HL-60/S4 treated with phorbol 12-myristate 13-acetate at 8.2 ng/mL for 4 days and 3 days (cell line): ENCODE results near the gene TBL1XR1.

Experiments used
- in situ Hi-C: fragments of 300-500 bp; cut with MboI; formaldehyde crosslinking; loops from 2 replicates; pipeline ENCODE4 v1.15.0; 2022; ENCODE audit warnings: low sequenced_read_pairs

Gene TBL1XR1

DNA sequence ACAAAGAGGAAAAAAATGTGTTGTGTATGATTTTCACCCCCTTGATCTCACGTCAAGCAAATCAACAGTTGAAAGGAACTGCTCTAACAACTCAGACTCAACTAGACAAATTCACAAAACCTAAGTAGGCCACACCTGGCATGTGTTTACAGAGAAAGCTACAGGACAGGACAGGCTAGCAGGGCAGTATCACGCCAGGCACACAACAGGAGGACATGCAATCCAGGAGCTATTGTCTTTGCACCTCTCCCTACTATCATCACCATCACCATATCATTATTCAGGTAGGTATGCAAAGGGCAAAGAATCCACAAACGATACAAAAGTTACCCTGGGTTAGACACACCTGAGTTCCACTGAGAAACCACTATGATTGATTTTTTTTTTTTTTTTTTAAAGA is 86.4 kb downstream of the TBL1XR1 start:
- in situ Hi-C loops: no loop called here

DNA sequence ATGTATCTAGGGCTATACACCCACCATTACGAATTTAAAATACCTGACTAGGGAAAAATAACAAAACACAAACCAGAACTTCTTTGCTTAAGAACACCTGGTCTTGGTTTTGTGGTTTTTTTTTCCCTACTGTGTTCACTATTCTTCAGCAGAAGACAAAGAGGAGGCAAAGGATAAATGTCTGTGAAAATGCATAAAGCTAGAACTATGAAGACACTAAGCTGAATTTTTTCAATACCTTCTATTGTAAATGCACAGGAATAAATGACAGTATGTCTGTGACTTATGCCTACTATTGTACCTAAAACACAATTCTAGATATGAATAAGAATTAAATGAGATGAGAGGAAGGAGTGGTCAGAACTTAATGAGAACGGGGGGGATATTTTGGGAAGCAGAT is 86.9 kb downstream of the TBL1XR1 start:
- in situ Hi-C loops: no loop called here

DNA sequence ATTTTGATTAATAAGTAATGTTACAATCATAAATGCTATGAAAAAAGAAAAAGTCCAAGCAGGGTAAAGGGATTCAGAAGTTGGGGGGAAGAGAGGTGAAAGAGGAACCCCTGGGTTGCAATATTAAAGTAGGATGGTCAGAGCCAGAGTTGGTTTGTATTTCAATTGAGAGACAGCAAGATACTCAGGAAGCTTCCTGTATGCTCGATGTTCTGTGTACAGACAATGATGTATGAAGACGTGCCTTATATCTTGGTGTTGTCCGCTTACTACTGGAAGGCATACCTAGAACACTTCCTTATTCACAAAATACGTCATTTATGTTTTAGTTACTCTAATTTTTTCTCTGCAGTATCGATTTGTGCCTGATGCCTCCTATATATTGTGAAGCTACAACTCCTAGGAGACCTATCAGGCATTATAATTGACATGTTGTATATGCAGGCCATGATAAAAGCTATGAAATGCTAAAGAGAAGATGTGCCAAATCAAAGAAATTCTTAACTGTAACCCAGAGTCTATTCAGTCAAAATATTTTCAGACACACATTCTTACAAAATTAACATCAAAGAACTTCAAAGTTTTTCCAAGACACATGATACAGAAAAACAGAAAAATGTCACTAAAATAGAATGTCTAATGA is 87.5 kb downstream of the TBL1XR1 start:
- in situ Hi-C loops: no loop called here

DNA sequence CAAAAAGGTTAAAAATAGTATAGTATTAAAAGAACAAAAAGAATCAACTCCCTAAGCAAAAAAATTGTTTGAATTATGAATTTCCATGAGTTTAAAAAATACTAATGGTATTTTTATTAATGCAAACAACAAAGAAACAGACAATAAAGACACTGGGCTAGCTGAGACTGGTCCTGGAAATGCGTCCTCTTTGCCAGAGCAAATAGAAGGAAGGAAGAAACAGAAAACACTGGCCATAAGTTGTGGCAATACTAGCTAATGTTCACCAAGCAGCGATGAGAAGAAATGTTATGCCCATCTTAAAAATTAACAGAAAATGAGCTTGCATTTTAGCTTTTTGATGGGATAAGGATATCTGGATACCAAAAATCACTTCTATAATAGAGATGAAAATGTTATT is 88.6 kb downstream of the TBL1XR1 start:
- in situ Hi-C loops: no loop called here

DNA sequence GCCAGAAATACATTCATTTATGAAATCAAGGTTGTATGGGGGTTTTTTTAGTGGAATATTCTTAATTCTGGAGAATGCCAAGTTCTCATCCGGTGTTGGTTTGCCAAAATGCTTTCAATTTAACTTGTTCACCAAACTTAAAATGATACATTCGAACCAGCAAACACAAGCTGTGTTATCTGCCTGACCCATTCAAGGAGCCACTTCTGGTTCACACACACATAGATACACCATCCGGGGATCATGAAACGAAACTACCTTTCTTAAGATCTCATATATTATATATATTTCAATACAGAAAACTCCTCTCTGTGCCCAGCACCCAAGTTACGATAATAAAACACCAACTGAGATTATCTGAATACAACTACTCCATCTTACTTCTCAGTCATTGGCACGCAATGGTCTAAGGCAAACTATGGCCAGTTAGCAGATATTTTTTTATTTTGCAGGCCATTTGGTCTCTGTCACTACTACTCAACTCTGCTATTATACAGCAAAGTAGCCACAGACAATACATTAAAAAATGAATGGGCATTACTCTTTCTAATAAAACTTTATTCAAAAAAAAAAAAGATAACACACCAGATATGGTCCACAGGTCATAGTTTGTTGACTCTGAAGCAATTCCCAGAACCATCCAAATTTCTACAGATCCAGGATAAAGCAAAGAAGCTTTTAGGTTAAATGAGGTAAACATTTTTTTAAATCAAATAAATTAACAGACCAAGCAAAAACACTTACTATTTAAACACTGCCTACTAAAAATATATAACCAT is 89.6 kb downstream of the TBL1XR1 start:
- in situ Hi-C loops: no loop called here

DNA sequence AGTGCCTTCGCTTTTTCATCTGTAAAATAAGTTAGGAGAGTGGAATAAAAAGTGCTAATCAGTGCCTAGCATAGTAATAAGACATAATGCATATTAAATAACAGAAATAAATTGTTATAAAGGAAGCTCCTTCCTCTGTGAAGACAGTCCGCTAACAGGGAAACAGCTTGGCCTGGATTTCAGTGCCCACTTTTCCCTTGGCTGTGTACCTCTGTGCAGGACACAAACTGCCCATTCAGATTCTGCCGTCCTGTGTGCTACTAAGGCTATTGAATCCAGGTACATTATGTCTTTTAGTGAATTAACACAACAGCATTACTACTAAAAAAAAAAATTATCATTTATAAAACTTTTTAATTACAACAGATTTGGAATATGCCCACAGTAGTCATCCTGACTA is 90.7 kb downstream of the TBL1XR1 start:
- in situ Hi-C loops: no loop called here

DNA sequence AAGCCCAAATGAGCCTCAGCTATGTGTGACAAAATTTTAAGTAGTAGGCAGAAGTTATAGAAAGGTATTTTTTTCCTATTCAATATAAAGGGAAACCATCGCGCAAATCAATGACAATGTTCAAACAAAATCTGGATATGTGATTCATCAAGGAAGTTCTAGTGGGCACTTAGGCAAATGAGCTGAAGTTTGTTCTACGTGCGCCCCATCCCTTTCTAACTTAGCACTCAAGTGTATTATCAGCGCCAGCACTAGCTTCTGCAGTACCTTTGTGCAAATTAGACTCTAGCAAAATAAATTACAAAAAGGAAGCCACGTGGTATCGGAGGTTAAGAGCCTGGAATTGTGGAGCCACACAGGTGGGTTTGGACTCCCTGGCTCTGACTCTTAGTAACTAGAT is 91.1 kb downstream of the TBL1XR1 start:
- in situ Hi-C loops: no loop called here

DNA sequence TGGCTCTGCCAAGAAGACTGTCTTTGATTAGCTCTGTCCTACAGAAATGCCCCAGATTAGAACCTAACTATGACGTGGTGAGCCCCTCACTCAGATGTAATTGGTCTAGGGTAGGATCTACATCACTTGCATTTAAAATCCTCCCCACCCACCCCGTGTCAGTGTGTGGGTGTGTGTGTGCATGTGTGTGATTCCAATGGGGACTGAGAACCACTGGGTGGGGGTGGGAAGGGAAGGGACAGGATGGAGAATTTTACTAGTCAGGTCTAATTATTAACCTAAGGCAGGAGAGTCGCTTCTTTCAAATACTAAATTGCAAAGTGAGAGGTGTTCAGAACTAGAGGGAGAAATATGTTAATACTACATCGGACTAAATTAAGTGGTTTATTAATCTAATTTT is 91.7 kb downstream of the TBL1XR1 start:
- in situ Hi-C loops: no loop called here

DNA sequence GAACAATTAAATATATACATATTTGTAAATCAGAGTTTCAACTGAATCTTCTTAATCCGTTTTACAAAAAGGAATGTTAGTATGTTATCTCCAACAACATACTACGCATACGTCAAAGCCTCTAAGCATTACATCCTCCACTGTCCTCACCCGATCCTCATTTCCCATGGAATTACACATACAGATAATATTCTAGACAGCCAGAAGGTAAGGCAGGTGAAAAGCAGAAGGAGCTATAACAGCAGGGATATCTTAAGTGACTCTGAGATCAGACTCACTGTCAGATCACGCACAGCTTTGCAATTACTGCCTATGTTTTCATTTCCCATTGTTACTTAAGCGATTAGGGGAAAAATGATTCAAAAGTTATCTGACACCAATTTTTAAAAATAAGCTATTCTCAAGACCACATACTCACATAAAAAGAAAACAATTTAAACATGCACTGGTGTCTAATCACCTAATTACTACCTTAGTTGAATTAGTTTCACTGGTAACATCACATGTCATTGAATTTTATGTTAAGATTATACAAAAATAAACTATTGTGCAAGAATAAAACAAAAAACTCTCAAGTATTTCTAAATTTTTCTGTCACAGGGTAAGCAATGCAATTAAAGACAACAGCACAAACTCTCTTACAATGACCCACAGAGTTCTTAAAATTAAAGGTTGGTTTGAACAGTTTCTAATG is 92.8 kb downstream of the TBL1XR1 start:
- in situ Hi-C loops: no loop called here

DNA sequence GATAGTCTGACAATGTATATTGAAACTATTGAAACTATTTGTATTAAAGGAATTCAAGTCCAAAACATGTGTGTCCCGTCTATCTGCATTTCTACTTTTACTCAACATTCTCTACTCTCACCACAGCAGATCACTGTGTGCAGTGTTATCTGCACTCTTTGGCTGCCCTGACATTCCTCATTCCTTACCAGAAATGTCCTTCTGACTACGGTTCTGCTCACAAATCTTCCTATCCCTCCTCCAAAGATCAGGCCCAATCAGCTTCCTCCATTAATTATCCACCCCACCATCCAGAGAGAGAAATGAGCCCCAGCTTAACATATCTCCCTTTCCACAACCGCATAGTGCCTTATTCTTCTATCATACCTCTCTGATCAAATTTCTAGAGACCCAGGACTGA is 94.7 kb downstream of the TBL1XR1 start:
- in situ Hi-C loops: no loop called here

DNA sequence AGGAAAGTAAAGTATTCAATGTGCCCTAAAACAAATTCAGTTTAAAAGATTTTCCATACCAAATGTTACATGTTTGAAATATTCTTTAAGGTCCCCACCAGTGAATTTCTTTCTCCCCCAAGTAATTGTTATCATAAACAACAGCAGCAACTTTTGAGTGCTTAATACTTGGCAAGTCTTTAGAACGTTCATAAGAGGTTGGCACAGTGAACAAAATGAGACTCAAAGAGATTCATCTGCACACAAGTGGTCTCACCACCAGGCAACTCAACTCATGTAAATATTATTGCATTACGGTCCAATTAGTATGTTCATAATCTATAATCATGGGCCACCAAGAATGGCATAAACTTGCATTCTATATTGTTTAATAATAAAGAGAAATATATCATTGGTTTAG is 98.7 kb downstream of the TBL1XR1 start:
- in situ Hi-C loops: no loop called here

DNA sequence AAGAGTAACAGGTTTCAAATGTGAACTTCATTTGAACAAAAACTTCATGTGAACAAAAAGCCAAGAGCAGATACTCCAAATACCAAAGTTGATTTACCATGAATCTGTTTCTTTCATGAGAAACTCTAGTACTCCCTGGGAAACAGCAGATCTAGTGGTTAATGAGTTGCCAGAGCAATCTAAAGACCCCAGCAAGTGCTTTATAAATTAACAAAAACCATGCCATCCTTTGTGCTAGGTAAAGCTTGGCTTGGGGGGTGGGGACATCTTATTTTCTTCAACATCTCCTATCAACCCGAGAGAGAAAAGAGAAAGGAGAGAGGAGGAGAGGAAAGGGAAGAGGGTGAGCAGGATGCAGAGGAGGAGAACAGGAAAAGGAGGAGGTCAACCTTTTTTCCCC is 100.7 kb downstream of the TBL1XR1 start:
- in situ Hi-C loops: no loop called here

DNA sequence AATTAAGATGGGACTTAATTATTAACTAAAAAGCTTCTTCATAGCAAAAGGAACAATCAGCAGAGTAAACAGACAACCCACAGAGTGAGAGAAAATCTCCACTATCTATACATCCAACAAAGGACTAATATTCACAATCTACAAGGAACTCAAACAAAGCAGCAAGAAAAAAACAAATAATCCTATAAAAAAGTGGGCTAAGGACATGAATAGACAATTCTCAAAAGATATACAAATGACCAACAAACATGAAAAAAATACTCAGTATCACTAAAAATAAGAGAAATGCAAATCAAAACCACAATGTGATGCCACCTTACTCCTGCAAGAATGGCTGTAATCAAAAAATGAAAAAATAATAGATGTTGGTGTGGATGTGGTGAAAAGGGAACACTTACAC is 103.3 kb downstream of the TBL1XR1 start:
- in situ Hi-C loops: no loop called here

DNA sequence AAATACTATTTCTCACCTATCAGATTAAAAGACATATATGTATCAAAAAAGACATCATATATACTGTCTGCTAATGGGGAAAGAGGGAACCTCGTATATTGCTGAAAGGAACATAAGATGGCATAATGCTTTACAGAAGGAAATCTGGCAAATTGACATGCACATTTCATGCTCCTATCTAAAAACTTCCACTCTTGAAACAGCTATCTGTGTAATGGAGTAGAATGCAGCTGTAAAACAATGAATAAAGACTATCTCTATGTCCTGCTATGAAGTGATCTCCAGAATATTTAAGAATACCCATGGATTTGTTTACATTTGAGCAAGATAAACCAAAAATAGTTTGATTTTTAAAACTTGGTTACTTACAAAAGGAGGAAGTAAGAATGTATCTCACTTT is 107.4 kb downstream of the TBL1XR1 start:
- in situ Hi-C loops: no loop called here

DNA sequence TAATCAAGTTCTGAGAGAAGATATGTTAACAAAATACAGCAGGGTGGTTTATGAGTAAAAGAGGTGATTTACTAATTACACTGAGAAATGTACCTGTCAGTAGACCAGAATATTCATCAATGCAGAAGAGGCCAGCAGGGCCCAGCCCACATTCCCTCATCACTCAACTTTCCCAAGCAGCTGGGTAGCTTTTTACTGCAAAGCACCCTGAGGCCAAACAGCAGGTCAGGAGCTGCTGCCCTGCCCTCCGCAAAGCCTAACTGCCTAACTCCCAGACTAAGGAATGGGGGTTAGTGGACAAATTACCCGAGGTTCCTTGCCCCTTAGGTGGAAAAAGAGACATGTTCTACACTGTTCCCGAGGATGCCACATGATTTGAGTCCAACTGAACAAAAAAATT is 108.2 kb downstream of the TBL1XR1 start:
- in situ Hi-C loops: no loop called here

DNA sequence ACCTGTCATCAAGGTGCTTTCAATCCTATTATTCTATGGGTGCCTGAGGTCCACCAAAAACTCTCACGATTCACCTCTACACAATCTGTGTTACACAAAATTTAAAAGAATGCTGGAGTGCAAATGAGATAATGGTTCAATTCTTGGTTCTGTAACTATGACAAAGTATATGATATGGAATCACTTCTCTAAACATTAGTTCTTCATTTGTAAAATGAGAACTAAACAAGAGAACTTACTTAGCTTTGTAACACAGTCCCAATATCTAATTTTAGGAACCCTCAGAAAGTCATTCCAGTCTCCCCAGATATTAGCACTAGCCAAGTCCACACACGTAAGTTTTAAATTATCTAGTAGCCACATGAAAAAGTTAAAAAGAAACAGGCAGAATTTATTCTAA is 111.5 kb downstream of the TBL1XR1 start:
- in situ Hi-C loops: no loop called here

DNA sequence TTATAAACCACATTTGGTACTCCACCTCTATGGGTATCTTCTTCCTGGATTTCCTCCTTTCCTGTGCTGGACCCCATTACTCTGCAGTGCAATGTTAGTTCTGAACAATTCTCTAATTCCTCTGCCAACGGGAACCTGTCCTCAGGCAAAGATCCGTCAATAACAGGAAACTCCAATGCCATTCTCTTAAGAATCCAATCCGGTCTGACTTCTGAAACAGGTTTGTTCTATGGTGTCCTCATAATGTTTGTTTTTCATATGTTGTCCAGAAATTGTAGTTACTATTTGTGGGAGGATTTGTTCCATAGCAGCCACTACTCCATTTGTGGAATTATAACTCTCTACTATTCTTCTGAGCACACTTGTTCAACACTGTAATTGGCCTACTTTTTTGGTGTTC is 112.7 kb downstream of the TBL1XR1 start:
- in situ Hi-C loops: no loop called here

DNA sequence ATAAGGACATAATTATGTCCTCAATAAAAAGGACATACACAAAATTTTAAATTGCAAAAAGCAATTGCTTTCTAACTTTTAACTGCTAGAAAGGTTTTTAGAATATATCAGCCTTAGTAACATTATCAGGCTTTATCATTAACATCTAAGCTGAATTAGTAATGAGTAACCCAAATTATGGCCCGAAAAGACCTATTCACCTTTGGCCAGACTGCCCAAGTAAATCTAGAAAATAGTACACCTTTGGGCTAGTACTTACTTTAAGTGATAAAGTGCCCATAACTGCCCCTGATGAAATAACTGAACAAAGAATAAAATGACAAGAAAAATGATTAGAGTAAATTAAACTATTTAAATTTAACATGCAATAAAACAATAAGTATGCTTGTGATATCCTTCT is 117.2 kb downstream of the TBL1XR1 start:
- in situ Hi-C loops: no loop called here

DNA sequence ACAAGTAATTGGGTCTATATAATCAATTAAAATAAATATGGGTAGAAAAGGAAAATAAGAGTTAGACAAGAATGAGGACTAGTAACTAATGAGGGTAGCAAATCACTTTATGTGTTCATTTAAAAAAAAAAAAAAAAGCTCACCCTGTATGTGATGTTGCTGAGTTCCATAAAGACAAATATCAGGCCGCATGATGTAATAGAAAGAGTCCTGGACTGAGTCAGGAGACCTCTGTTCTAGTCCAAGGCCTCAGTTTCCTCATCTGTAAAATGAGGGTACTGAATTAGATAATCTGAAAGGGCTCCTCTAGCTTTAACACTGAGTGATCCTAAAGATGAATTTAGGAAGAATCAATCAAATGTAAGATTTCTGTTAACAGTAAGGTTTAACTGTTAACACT is 117.6 kb downstream of the TBL1XR1 start:
- in situ Hi-C loops: no loop called here

DNA sequence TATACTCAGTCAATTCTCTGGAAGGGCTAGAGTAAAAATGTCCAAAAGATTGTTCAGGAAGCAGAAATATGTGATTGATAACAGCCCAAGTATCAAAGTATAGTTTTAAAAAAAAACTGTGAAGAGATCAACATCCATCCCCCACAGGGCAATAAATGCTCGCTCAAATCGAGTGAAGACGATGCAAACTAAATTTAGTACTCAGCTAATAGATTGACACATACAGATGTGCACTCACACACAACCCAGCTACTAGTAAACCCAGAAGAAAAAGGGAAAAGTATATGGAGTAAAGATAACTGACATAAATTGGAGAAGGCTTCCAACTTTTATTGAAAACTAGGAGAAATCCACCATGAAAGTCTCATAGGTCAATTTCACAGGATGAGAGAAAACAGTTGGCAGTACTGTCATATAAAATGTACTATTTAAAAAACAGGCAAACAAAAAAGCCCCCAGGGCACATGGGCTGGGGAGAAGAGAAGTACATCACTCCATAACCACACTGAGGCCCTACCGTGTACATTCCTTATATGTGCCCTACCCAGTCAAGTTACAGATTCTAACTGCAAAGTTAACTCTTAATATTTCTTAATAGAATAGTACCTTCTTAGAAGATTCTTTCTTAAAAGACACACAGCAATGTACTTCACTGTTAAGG is 125.7 kb downstream of the TBL1XR1 start:
- in situ Hi-C loops: no loop called here

DNA sequence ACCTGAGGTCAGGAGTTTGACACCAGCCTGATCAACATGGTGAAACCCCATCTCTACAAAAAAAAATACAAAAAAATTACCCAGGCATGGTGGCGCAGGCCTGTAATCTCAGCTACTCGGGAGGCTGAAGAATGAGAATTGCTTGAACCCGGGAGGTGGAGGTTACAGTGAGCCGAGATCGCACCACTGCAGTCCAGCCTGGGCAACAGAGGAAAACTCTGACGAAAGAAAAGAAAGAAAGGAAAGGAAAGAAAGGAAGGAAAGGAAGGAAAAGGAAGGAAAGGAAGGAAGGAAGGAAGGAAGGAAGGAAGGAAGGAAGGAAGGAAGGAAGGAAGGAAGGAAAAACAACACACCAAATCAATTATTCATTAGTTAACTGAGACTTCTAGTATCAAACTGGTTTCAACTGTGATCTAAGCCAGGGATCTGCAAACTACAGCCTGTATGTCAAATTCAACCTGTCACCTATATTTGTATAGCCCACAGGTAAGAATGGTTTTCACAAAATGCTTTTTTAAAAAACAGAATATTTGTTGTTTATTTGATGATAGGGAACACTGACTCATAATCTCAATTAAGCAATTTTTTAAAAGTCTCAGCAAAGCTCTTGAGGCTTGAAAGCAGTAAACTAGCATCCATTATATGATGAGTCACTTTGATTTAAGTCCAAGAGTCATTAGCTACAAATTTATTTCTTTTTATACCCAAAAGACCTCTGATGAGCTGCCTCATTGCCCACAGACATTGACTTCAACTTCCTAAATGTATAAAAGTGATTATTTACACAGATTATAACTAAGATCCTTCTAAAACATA is 127.6 kb downstream of the TBL1XR1 start:
- in situ Hi-C loops: no loop called here
